HepG2 (cell line): ENCODE results near the gene PHAX. TPM values are rescaled to one million over a fixed set of nuclear protein-coding genes. Genes with fewer than 3 reads are reported as not detected.

ENCODE experiments used
- FOSL2 ChIP-seq: sonication (generic); formaldehyde crosslinking; IDR thresholded peaks from 2 replicates; pipeline ENCODE4 v1.4.0; 2020; ENCODE audit warnings: missing genetic modification reagents
- GFI1 ChIP-seq: sonication (generic); formaldehyde crosslinking; IDR thresholded peaks from 2 replicates; pipeline ENCODE4 v1.5.0; 2020; ENCODE audit warnings: missing genetic modification reagents, mild to moderate bottlenecking, borderline replicate concordance
- HOXA5 ChIP-seq: sonication (generic); formaldehyde crosslinking; IDR thresholded peaks from 2 replicates; pipeline ENCODE4 v1.4.0; 2020; ENCODE audit warnings: missing genetic modification reagents
- KLF6 ChIP-seq: IDR thresholded peaks from 2 replicates; pipeline ENCODE4 v1.8.0; 2016; ENCODE audit warnings: missing biosample characterization, missing genetic modification reagents
- PAXIP1 ChIP-seq: sonication (generic); formaldehyde crosslinking; conservative IDR thresholded peaks from 2 replicates; pipeline ENCODE4 v1.4.0; 2020; ENCODE audit warnings: mild to moderate bottlenecking, missing genetic modification reagents, moderate library complexity
- PLSCR1 ChIP-seq: sonication (generic); formaldehyde crosslinking; IDR thresholded peaks from 2 replicates; pipeline ENCODE4 v1.5.0; 2020; ENCODE audit warnings: missing genetic modification reagents, mild to moderate bottlenecking, borderline replicate concordance
- RARA ChIP-seq: IDR thresholded peaks from 2 replicates; pipeline ENCODE4 v1.6.1; 2016; ENCODE audit warnings: missing genetic modification reagents, missing compliant biosample characterization
- RBFOX2 ChIP-seq: fragments of 200-400 bp; formaldehyde crosslinking; IDR thresholded peaks from 2 replicates; pipeline ENCODE4 v1.6.1; 2017; ENCODE audit warnings: low read depth, mild to moderate bottlenecking, low read length
- SMAD9 ChIP-seq: sonication (generic); formaldehyde crosslinking; IDR thresholded peaks from 2 replicates; pipeline ENCODE4 v1.5.1; 2020; ENCODE audit warnings: mild to moderate bottlenecking, missing genetic modification reagents
- SOX13 ChIP-seq, 3 experiments: fragments of 450-650 bp in 1 of 3; sonication (generic) in 1 of 3; formaldehyde crosslinking in 1 of 3; IDR thresholded peaks in 2 of 3; conservative IDR thresholded peaks in 1 of 3; 2 replicates each; pipeline versions ENCODE4 v1.5.0 to v1.6.1; 2016 to 2020; ENCODE audit warnings: antibody characterized with exemption in 1 of 3, mild to moderate bottlenecking in 1 of 3, missing compliant biosample characterization in 1 of 3, missing genetic modification reagents in 1 of 3, moderate library complexity in 1 of 3
- TFE3 ChIP-seq: IDR thresholded peaks from 2 replicates; pipeline ENCODE4 v1.6.1; 2016
- ZBTB25 ChIP-seq: IDR thresholded peaks from 2 replicates; pipeline ENCODE4 v1.6.1; 2018; ENCODE audit warnings: missing genetic modification reagents
- ZIK1 ChIP-seq: sonication (generic); formaldehyde crosslinking; IDR thresholded peaks from 2 replicates; pipeline ENCODE4 v1.5.0; 2020; ENCODE audit warnings: mild to moderate bottlenecking, low read depth, missing genetic modification reagents, borderline replicate concordance
- ZMYM3 ChIP-seq: sonication (generic); formaldehyde crosslinking; IDR thresholded peaks from 2 replicates; pipeline ENCODE4 v1.5.1; 2020; ENCODE audit warnings: mild to moderate bottlenecking, missing genetic modification reagents
- ZNF160 ChIP-seq: sonication (generic); formaldehyde crosslinking; IDR thresholded peaks from 2 replicates; pipeline ENCODE4 v1.8.0; 2022; ENCODE audit warnings: mild to moderate bottlenecking, inconsistent platforms, missing genetic modification reagents
- ZNF619 ChIP-seq: sonication (generic); formaldehyde crosslinking; IDR thresholded peaks from 2 replicates; pipeline ENCODE4 v1.4.0; 2020; ENCODE audit warnings: mild to moderate bottlenecking, missing genetic modification reagents
- ZNF629 ChIP-seq: sonication (generic); formaldehyde crosslinking; conservative IDR thresholded peaks from 2 replicates; pipeline ENCODE4 v1.5.0; 2020; ENCODE audit warnings: missing genetic modification reagents
- polyA plus RNA-seq, 8 experiments: library from polyadenylated mRNA; depleted of rRNA in 3 of 8; stranded (reverse) in 7 of 8; unstranded in 1 of 8; fragments of >200 nt; fragmentation: Illumina TruSeq in 4 of 8; extraction: Trizol in 4 of 8; gene quantifications; 2 replicates each; pipeline versions ENCODE4 v1.2.1 to v1.2.3, GENCODE V29; 2011 to 2016; ENCODE audit warnings: low read depth in 4 of 8, missing spikeins in 1 of 8, mixed read lengths in 1 of 8; ENCODE audit not compliant: insufficient read depth in 1 of 8
- total RNA-seq, 5 experiments: library from RNA; depleted of rRNA; stranded (reverse); fragments of >200 nt; fragmentation: Illumina TruSeq; extraction: Trizol; gene quantifications; 2 replicates each; pipeline ENCODE4 v1.2.3, GENCODE V29; 2016; ENCODE audit warnings: low read depth in 1 of 5
- TF ChIP-seq, protein P1 (sequence below): sonication (generic); formaldehyde crosslinking; conservative IDR thresholded peaks from 2 replicates; pipeline ENCODE4 v1.4.0; 2020; ENCODE audit warnings: missing genetic modification reagents

The PHAX gene
- total and polyA plus RNA-seq, 2 of the 13 experiments (the other 11 are each of a cell fraction or from before 2014, with no cell fraction given), result 20.0 to 59.7 TPM

- TF ChIP-seq TFE3 (CRISPR knock-in tag), result no peak
- no peak; the same call in 1 of the 2 replicates for TF ChIP-seq ZNF619 (CRISPR knock-in tag)
- no peak for TF ChIP-seq SMAD9 (CRISPR knock-in tag)
- peak; percentile 72; the same call in 1 of the 2 replicates for TF ChIP-seq KLF6
- TF ChIP-seq HOXA5 (CRISPR knock-in tag), result no peak; the same call in 1 of the 2 replicates
- TF ChIP-seq, protein P1, sequence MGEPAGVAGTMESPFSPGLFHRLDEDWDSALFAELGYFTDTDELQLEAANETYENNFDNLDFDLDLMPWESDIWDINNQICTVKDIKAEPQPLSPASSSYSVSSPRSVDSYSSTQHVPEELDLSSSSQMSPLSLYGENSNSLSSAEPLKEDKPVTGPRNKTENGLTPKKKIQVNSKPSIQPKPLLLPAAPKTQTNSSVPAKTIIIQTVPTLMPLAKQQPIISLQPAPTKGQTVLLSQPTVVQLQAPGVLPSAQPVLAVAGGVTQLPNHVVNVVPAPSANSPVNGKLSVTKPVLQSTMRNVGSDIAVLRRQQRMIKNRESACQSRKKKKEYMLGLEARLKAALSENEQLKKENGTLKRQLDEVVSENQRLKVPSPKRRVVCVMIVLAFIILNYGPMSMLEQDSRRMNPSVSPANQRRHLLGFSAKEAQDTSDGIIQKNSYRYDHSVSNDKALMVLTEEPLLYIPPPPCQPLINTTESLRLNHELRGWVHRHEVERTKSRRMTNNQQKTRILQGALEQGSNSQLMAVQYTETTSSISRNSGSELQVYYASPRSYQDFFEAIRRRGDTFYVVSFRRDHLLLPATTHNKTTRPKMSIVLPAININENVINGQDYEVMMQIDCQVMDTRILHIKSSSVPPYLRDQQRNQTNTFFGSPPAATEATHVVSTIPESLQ, result no peak
- no peak for TF ChIP-seq PLSCR1 (CRISPR knock-in tag)
- TF ChIP-seq ZNF160, result peak; percentile 67; the same call in 1 of the 2 replicates
- no peak for TF ChIP-seq SOX13 (IDR thresholded peaks at IDR 0.05)
- TF ChIP-seq SOX13 (CRISPR knock-in tag; conservative IDR thresholded peaks at IDR 0.05 in 1 of 2, IDR thresholded peaks at IDR 0.05 in 1 of 2), result no peak; a peak in 1 of 4 replicates
- peak; percentile 38; the same call in 1 of the 2 replicates for TF ChIP-seq RARA (CRISPR knock-in tag)
- peak; percentile 31 for TF ChIP-seq PAXIP1 (CRISPR knock-in tag)
- TF ChIP-seq ZMYM3 (CRISPR knock-in tag), result no peak
- TF ChIP-seq FOSL2 (CRISPR knock-in tag), result no peak; the same call in 1 of the 2 replicates
- peak; percentile 48; the same call in 1 of the 2 replicates for TF ChIP-seq ZNF629 (CRISPR knock-in tag)
- TF ChIP-seq ZBTB25 (CRISPR knock-in tag), result peak; percentile 53; the same call in 1 of the 2 replicates
- peak; percentile 96 for TF ChIP-seq RBFOX2
- peak; percentile 56; the same call in 1 of the 2 replicates for TF ChIP-seq GFI1 (CRISPR knock-in tag)
- peak; percentile 82; the same call in 1 of the 2 replicates for TF ChIP-seq ZIK1 (CRISPR knock-in tag)
Observed at GRCh38 chr5:126600631-126601511, at the start of gene PHAX (continued).
